Peyer's patch (tissue), 4 donors: ENCODE results near the gene FUT8. TPM values are rescaled to one million over a fixed set of nuclear protein-coding genes. Genes with fewer than 3 reads are reported as not detected.

ENCODE experiments used
- DNase-seq, 3 donors: peaks; one replicate each; pipeline ENCODE4 v3.0.0-alpha.2; 2017 to 2019
- H3K27ac ChIP-seq, 4 donors: fragments of 200-600 bp; sonication (generic); one replicate each; pipeline ENCODE4 v1.5.1; 2016 to 2019
- H3K27me3 ChIP-seq, 2 donors: fragments of 200-600 bp; sonication (generic); one replicate each; pipeline ENCODE4 v1.5.1; 2019
- H3K36me3 ChIP-seq, 3 donors: fragments of 200-600 bp; sonication (generic); one replicate each; pipeline ENCODE4 v1.5.1; 2016 to 2019
- H3K4me1 ChIP-seq, 4 donors: fragments of 200-600 bp; sonication (generic); one replicate each; pipeline ENCODE4 v1.5.1; 2016 to 2019
- H3K4me3 ChIP-seq, 4 donors: fragments of 200-600 bp; sonication (generic); 1 replicate in 3 of 4; 2 replicates in 1 of 4; pipeline ENCODE4 v1.5.1; 2016 to 2019; ENCODE audit warnings: mild to moderate bottlenecking in 1 of 4
- H3K9me3 ChIP-seq, 4 donors: fragments of 200-600 bp; sonication (generic); one replicate each; pipeline ENCODE4 v1.5.1; 2016 to 2019; ENCODE audit warnings: mild to moderate bottlenecking in 1 of 4
- CTCF ChIP-seq, 6 experiments: fragments of 450-650 bp in 4 of 6; fragments of 200-600 bp in 2 of 6; sonication (generic) in 1 of 6; IDR thresholded peaks; one replicate each; pipeline ENCODE4 v1.5.1; 2017 to 2019; ENCODE audit warnings: antibody characterized with exemption in 6 of 6, mild to moderate bottlenecking in 3 of 6, moderate library complexity in 1 of 6
- POLR2A ChIP-seq, 2 donors: fragments of 450-650 bp; IDR thresholded peaks; one replicate each; pipeline ENCODE4 v1.5.1; 2017; ENCODE audit warnings: antibody characterized with exemption in 2 of 2, mild to moderate bottlenecking in 2 of 2, moderate library complexity in 2 of 2
- total RNA-seq, 4 donors: library from RNA; depleted of rRNA; stranded (reverse); fragments of >200 nt; gene quantifications; one replicate each; pipeline ENCODE4 v1.1.0, GENCODE V29; 2016

The FUT8 gene
- total RNA-seq, 4 donors from 2014 or later: 46.4 to 126 (median 55.9) TPM

DNA sequence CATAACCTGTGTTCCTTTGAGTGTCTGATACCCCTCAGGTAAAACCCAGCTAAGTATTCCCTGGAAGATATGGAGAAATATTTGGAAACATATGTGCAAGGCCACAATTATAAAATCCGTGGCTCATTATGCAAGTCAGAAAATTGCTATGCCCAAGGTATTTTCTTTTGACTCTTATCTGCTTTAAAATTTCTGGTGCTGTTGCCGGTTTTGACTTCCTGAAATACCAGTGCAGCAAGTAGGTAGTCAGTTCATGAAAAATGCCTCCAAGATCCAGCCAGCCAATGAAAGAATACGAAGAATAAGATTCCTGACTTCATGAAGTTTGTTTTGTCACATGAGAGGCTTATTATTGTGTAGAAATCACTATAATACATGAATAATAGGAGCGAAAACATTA, 20.2 kb upstream of the FUT8 start:
- DNase-seq: no peak
- Histone ChIP-seq H3K27ac (no peak overlapping the region), H3K36me3 (no peaks in the 10 kb centered on the region), H3K4me1 (no peaks in the 10 kb centered on the region), H3K4me3 (no peak overlapping the region), H3K9me3 (peaks cover 0 to 16% (median 6%) of the 10 kb centered on the region in 4 donors), H3K27me3 (no peaks in the 10 kb centered on the region)
- TF ChIP-seq POLR2A (IDR thresholded peaks at IDR 0.05) (no peak), CTCF (IDR thresholded peaks at IDR 0.05) (no peak)

GRCh38 chr14:65396082-65396910, 16.2 kb upstream of the FUT8 start:
- no peaks in the 10 kb centered on the region for H3K4me1 ChIP-seq
- H3K4me3 ChIP-seq: no peak overlapping the region
- no peak overlapping the region for H3K27ac ChIP-seq
- DNase-seq: no peak
- peaks cover 0 to 16% (median 6%) of the 10 kb centered on the region in 4 donors for H3K9me3 ChIP-seq
- no peaks in the 10 kb centered on the region for H3K27me3 ChIP-seq
- no peaks in the 10 kb centered on the region for H3K36me3 ChIP-seq
- TF ChIP-seq CTCF (IDR thresholded peaks at IDR 0.05) (no peak), POLR2A (IDR thresholded peaks at IDR 0.05) (no peak)

DNA sequence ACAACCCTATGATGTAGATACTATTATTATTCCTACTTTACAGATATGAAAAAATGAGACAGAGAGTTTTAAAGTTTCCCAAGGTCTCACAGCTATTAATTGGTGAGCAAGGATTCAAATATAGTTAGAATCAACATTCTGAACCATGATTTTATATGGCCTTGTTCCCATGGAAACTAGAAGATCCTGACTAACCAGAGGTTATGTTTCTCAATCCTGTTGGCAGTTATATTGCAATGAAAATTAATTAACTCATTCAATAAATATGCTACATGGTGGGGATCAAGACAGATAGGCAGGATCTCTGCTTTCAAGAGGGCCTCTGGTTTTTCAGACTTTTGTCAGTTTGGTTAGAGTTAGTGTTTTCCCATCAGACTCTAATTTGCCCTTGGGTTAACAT, 9.3 kb upstream of the FUT8 start:
- peak overlapping the region in 1 of 4 donors; percentile 3 for H3K27ac ChIP-seq
- no peak for TF ChIP-seq POLR2A (IDR thresholded peaks at IDR 0.05)
- no peak for TF ChIP-seq CTCF (IDR thresholded peaks at IDR 0.05)
- no peaks in the 10 kb centered on the region for H3K27me3 ChIP-seq
- no peak overlapping the region for H3K4me3 ChIP-seq
- DNase-seq: no peak
- no peaks in the 10 kb centered on the region for H3K9me3 ChIP-seq
- H3K4me1 ChIP-seq: no peaks in the 10 kb centered on the region
- no peaks in the 10 kb centered on the region for H3K36me3 ChIP-seq

DNA sequence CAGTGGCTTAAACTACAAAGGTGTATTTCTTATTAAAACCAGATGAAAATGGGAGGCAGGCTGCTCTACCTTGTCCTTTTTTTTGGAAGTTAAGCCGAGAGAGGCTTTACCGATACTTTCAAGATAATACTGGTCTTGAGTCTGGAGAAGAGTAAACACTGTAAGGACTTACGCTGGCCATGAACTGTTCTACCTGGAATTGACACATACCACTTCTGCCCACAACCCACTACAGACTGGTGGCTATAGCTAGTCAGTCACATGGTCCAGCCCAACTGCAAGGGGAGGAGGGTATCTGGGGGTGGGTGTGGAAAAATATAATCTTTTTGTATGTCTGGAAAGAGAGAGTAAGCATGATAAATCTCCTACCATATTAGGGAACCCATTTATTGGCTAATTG, 4.4 kb upstream of the FUT8 start:
- no peak for DNase-seq
- no peaks in the 10 kb centered on the region for H3K9me3 ChIP-seq
- H3K4me1 ChIP-seq: peaks cover 0 to 7% (median 0%) of the 10 kb centered on the region in 4 donors
- no peak overlapping the region for H3K4me3 ChIP-seq
- TF ChIP-seq CTCF (IDR thresholded peaks at IDR 0.05) (no peak), POLR2A (IDR thresholded peaks at IDR 0.05) (no peak)
- no peaks in the 10 kb centered on the region for H3K27me3 ChIP-seq
- no peak overlapping the region for H3K27ac ChIP-seq
- no peaks in the 10 kb centered on the region for H3K36me3 ChIP-seq

- DNase-seq: no peak
- Histone ChIP-seq H3K9me3 (no peaks in the 10 kb centered on the region), H3K36me3 (no peaks in the 10 kb centered on the region), H3K4me1 (peaks cover 0 to 13% (median 6%) of the 10 kb centered on the region in 4 donors), H3K27ac (peak overlapping the region in 2 of 4 donors; percentile 93 to 98), H3K27me3 (no peaks in the 10 kb centered on the region), H3K4me3 (no peak overlapping the region)
- TF ChIP-seq POLR2A (IDR thresholded peaks at IDR 0.05): no peak
- no peak for TF ChIP-seq CTCF (IDR thresholded peaks at IDR 0.05)
Observed at GRCh38 chr14:65410640-65411039, 1.9 kb upstream of the FUT8 start.
